ENCODE results near the gene BPIFB2.

- TF ChIP-seq POLR2AphosphoS5 (IDR thresholded peaks at IDR 0.05; ENCODE audit: low read depth, low read length) (no peak), SIN3A (IDR thresholded peaks at IDR 0.05; ENCODE audit: borderline replicate concordance, insufficient read depth, low read depth, low read length) (no peak), TCF7L2 (IDR thresholded peaks at IDR 0.05; ENCODE audit: low read depth, low read length) (no peak)
- TF ChIP-seq, protein P1, sequence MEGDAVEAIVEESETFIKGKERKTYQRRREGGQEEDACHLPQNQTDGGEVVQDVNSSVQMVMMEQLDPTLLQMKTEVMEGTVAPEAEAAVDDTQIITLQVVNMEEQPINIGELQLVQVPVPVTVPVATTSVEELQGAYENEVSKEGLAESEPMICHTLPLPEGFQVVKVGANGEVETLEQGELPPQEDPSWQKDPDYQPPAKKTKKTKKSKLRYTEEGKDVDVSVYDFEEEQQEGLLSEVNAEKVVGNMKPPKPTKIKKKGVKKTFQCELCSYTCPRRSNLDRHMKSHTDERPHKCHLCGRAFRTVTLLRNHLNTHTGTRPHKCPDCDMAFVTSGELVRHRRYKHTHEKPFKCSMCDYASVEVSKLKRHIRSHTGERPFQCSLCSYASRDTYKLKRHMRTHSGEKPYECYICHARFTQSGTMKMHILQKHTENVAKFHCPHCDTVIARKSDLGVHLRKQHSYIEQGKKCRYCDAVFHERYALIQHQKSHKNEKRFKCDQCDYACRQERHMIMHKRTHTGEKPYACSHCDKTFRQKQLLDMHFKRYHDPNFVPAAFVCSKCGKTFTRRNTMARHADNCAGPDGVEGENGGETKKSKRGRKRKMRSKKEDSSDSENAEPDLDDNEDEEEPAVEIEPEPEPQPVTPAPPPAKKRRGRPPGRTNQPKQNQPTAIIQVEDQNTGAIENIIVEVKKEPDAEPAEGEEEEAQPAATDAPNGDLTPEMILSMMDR (IDR thresholded peaks at IDR 0.05), result no peak
- TF ChIP-seq, protein P2, sequence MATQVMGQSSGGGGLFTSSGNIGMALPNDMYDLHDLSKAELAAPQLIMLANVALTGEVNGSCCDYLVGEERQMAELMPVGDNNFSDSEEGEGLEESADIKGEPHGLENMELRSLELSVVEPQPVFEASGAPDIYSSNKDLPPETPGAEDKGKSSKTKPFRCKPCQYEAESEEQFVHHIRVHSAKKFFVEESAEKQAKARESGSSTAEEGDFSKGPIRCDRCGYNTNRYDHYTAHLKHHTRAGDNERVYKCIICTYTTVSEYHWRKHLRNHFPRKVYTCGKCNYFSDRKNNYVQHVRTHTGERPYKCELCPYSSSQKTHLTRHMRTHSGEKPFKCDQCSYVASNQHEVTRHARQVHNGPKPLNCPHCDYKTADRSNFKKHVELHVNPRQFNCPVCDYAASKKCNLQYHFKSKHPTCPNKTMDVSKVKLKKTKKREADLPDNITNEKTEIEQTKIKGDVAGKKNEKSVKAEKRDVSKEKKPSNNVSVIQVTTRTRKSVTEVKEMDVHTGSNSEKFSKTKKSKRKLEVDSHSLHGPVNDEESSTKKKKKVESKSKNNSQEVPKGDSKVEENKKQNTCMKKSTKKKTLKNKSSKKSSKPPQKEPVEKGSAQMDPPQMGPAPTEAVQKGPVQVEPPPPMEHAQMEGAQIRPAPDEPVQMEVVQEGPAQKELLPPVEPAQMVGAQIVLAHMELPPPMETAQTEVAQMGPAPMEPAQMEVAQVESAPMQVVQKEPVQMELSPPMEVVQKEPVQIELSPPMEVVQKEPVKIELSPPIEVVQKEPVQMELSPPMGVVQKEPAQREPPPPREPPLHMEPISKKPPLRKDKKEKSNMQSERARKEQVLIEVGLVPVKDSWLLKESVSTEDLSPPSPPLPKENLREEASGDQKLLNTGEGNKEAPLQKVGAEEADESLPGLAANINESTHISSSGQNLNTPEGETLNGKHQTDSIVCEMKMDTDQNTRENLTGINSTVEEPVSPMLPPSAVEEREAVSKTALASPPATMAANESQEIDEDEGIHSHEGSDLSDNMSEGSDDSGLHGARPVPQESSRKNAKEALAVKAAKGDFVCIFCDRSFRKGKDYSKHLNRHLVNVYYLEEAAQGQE (IDR thresholded peaks at IDR 0.05; ENCODE audit: insufficient read depth in 1 of 2, low read depth in 2 of 2, low read length in 1 of 2), result no peak
Observed at GRCh38 chr20:32997431-32997830, 10.1 kb upstream of the BPIFB2 start.

Data from Panc1 (cell line).